ENCODE results near the gene RUSC1. TPM values are rescaled to one million over a fixed set of nuclear protein-coding genes. Genes with fewer than 3 reads are reported as not detected.

RUSC1 gene
- total RNA-seq, 4 donors from 2014 or later, result 13.8 to 49.1 (median 35.9) TPM

GRCh38 chr1:155308493-155309422 is 11.9 kb upstream of the RUSC1 start, which contains the start of gene FDPS:
Gene FDPS, plus strand, starts transcription at chr1:155308866. Its CDS starts 924 bp downstream, at chr1:155309790.
- Histone ChIP-seq H3K4me1 (no peaks in the 10 kb centered on the region), H3K27me3 (no peaks in the 10 kb centered on the region), H3K36me3 (no peaks in the 10 kb centered on the region), H3K9me3 (no peaks in the 10 kb centered on the region), H3K27ac (peak within 1 kb of the TSS; percentile 82 to 86), H3K4me3 (peak within 1 kb of the TSS; percentile 70 to 72)
- intact Hi-C loops (cut with DNase I; ENCODE audit: low total_unique reads), result no loop called here
- DNase-seq, result peak; percentile 97 to 99
- peak; percentile 69 to 75 for TF ChIP-seq POLR2A (IDR thresholded peaks at IDR 0.05)
- peak in 3 of 4 experiments; percentile 10 to 47 (median 30) for TF ChIP-seq CTCF (IDR thresholded peaks at IDR 0.05)

- no peaks in the 10 kb centered on the region for H3K9me3 ChIP-seq
- H3K4me1 ChIP-seq, result no peaks in the 10 kb centered on the region
- H3K27ac ChIP-seq, result peak overlapping the region; percentile 80 to 82
- DNase-seq, result peak in 1 of 2 donors; percentile 30
- H3K4me3 ChIP-seq, result peak overlapping the region; percentile 70 to 72
- intact Hi-C loops (cut with DNase I; ENCODE audit: low total_unique reads), result no loop called here
- no peak for TF ChIP-seq CTCF (IDR thresholded peaks at IDR 0.05)
- no peaks in the 10 kb centered on the region for H3K36me3 ChIP-seq
- no peaks in the 10 kb centered on the region for H3K27me3 ChIP-seq
These were observed 11.2 kb upstream of the RUSC1 start for GRCh38 chr1:155309423-155310021.

GRCh38 chr1:155313261-155313660 is 7.4 kb upstream of the RUSC1 start:
- intact Hi-C loops (cut with DNase I; ENCODE audit: low total_unique reads), result no loop called here
- Histone ChIP-seq H3K27me3 (no peaks in the 10 kb centered on the region), H3K4me1 (no peaks in the 10 kb centered on the region), H3K9me3 (no peaks in the 10 kb centered on the region), H3K36me3 (no peaks in the 10 kb centered on the region), H3K27ac (no peak overlapping the region), H3K4me3 (no peak overlapping the region)
- TF ChIP-seq POLR2A (IDR thresholded peaks at IDR 0.05) (no peak), CTCF (IDR thresholded peaks at IDR 0.05) (no peak)
- DNase-seq, result no peak

- no peaks in the 10 kb centered on the region for H3K9me3 ChIP-seq
- TF ChIP-seq POLR2A (IDR thresholded peaks at IDR 0.05) (no peak), CTCF (IDR thresholded peaks at IDR 0.05) (no peak)
- no peak for DNase-seq
- H3K36me3 ChIP-seq, result no peaks in the 10 kb centered on the region
- no peak overlapping the region for H3K4me3 ChIP-seq
- H3K27me3 ChIP-seq, result no peaks in the 10 kb centered on the region
- intact Hi-C loops (cut with DNase I; ENCODE audit: low total_unique reads), result no loop called here
- H3K27ac ChIP-seq, result no peak overlapping the region
- peaks cover under 1 to 9% of the 10 kb centered on the region in 2 donors for H3K4me1 ChIP-seq
These were observed 3.8 kb upstream of the RUSC1 start for GRCh38 chr1:155316922-155317321.

GRCh38 chr1:155318082-155318481 is 2.6 kb upstream of the RUSC1 start:
- H3K27me3 ChIP-seq, result no peaks in the 10 kb centered on the region
- intact Hi-C loops (cut with DNase I; ENCODE audit: low total_unique reads), result no loop called here
- H3K4me3 ChIP-seq, result no peak overlapping the region
- H3K4me1 ChIP-seq, result peaks cover 5 to 10% of the 10 kb centered on the region in 2 donors
- no peaks in the 10 kb centered on the region for H3K36me3 ChIP-seq
- no peak for DNase-seq
- no peaks in the 10 kb centered on the region for H3K9me3 ChIP-seq
- TF ChIP-seq CTCF (IDR thresholded peaks at IDR 0.05) (no peak), POLR2A (IDR thresholded peaks at IDR 0.05) (no peak)
- H3K27ac ChIP-seq, result no peak overlapping the region

Measured in uterus (tissue), 4 donors.